SK-N-SH (cell line): ENCODE data around the gene IVNS1ABP. TPM values are rescaled to one million over a fixed set of nuclear protein-coding genes. Genes with fewer than 3 reads are reported as not detected.

Experiments
- CTCF ChIA-PET: fragments of 300-600, 350-600 bp; formaldehyde crosslinking; extraction: SDS; loops from one replicate; lab custom pipeline; 2021; lab: Yijun Ruan, JAX
- POLR2A ChIA-PET: fragments of 350-600 bp; sonication (Branson Sonifier 250); formaldehyde crosslinking; extraction: SDS; loops from one replicate; lab custom pipeline; 2020; ENCODE audit warnings: antibody characterized with exemption, inconsistent platforms; lab: Yijun Ruan, JAX
- DNase-seq: peaks from one replicate; pipeline ENCODE4 v3.0.0; 2012
- H2AFZ ChIP-seq: fragments of 200-600 bp; sonication (generic); 2 replicates; pipeline ENCODE4 v1.8.1; 2016; ENCODE audit warnings: antibody characterized with exemption, mild to moderate bottlenecking, low read depth
- H3F3A ChIP-seq: fragments of 200-600 bp; sonication (generic); replicated peaks from 2 replicates; pipeline ENCODE3; 2016; ENCODE audit warnings: antibody characterized with exemption, mild to moderate bottlenecking; ENCODE audit not compliant: insufficient read depth
- H3K27ac ChIP-seq, 2 experiments: fragments of 200-500 bp in 1 of 2; fragments of 200-600 bp in 1 of 2; sonication (Bioruptor generic) in 1 of 2; sonication (generic), shearing (Covaris generic) in 1 of 2; 2 replicates each; pipeline versions ENCODE4 v1.5.1 to v1.6.1; 2014 to 2016; ENCODE audit warnings: low read depth in 2 of 2, inconsistent platforms in 1 of 2, low read length in 1 of 2, mild to moderate bottlenecking in 1 of 2, mixed read lengths in 1 of 2
- H3K27me3 ChIP-seq: fragments of 200-600 bp; sonication (generic), shearing (Covaris generic); 2 replicates; pipeline ENCODE4 v1.6.1; 2016; ENCODE audit warnings: mixed run types; ENCODE audit not compliant: insufficient read depth
- H3K36me3 ChIP-seq, 2 experiments: fragments of 200-500 bp in 1 of 2; fragments of 200-600 bp in 1 of 2; sonication (Bioruptor generic) in 1 of 2; sonication (generic) in 1 of 2; replicated peaks in 1 of 2; 2 replicates each; pipeline versions ENCODE3 to v1.5.1; 2014 to 2016; ENCODE audit warnings: low read length in 1 of 2, mild to moderate bottlenecking in 1 of 2; ENCODE audit not compliant: insufficient read depth in 2 of 2, control insufficient read depth in 1 of 2
- H3K4me1 ChIP-seq, 2 experiments: fragments of 200-500 bp in 1 of 2; fragments of 200-600 bp in 1 of 2; sonication (Bioruptor generic) in 1 of 2; sonication (generic), shearing (Covaris generic) in 1 of 2; 2 replicates each; pipeline versions ENCODE4 v1.5.1 to v1.6.1; 2014 to 2016; ENCODE audit warnings: low read depth in 1 of 2, low read length in 1 of 2, mixed run types in 1 of 2; ENCODE audit not compliant: insufficient read depth in 2 of 2, control insufficient read depth in 1 of 2
- H3K4me2 ChIP-seq: fragments of 200-600 bp; sonication (generic), shearing (Covaris generic); 2 replicates; pipeline ENCODE4 v1.6.1; 2017; ENCODE audit warnings: mixed run types
- H3K4me3 ChIP-seq, 2 experiments: fragments of 200-500 bp in 1 of 2; fragments of 200-600 bp in 1 of 2; sonication (Bioruptor generic) in 1 of 2; sonication (generic), shearing (Covaris generic) in 1 of 2; 2 replicates each; pipeline versions ENCODE4 v1.5.1 to v1.8.1; 2014 to 2016; ENCODE audit warnings: low read depth in 2 of 2, inconsistent platforms in 1 of 2, low read length in 1 of 2, mild to moderate bottlenecking in 1 of 2, mixed read lengths in 1 of 2, moderate library complexity in 1 of 2
- H3K79me2 ChIP-seq: fragments of 200-600 bp; sonication (generic); 2 replicates; pipeline ENCODE4 v1.8.1; 2017; ENCODE audit warnings: mild to moderate bottlenecking; ENCODE audit not compliant: insufficient read depth
- H3K9ac ChIP-seq: fragments of 200-600 bp; sonication (generic); 2 replicates; pipeline ENCODE4 v1.6.1; 2017; ENCODE audit warnings: mixed run types
- H3K9me2 ChIP-seq: fragments of 200-600 bp; sonication (generic); 2 replicates; pipeline ENCODE4 v1.6.1; 2017; ENCODE audit warnings: mixed run types
- H3K9me3 ChIP-seq: fragments of 200-600 bp; sonication (generic); 2 replicates; pipeline ENCODE4 v1.6.1; 2017; ENCODE audit warnings: mixed run types, mild to moderate bottlenecking, moderate library complexity
- H4K20me1 ChIP-seq: fragments of 200-600 bp; sonication (generic); 2 replicates; pipeline ENCODE4 v1.6.1; 2017; ENCODE audit warnings: mild to moderate bottlenecking, mixed run types; ENCODE audit not compliant: insufficient read depth
- CHD2 ChIP-seq: fragments of 150-350 bp; IDR thresholded peaks from 2 replicates; pipeline ENCODE4 v1.6.1; 2018; ENCODE audit warnings: low read length; ENCODE audit not compliant: partially characterized antibody
- EP300 ChIP-seq, 2 experiments: IDR thresholded peaks; 2 replicates each; pipeline versions ENCODE4 v1.4.0 to v1.6.1; 2012; ENCODE audit warnings: borderline replicate concordance in 1 of 2, low read depth in 1 of 2, low read length in 1 of 2
- GATA2 ChIP-seq: sonication (generic); formaldehyde crosslinking; IDR thresholded peaks from 2 replicates; pipeline ENCODE4 v1.5.0; 2020; ENCODE audit warnings: mild to moderate bottlenecking, missing genetic modification reagents
- JUND ChIP-seq: IDR thresholded peaks from 2 replicates; pipeline ENCODE4 v1.4.0; 2012
- MEF2A ChIP-seq: IDR thresholded peaks from 2 replicates; pipeline ENCODE4 v1.4.0; 2012; ENCODE audit warnings: low read depth, borderline replicate concordance
- NRF1 ChIP-seq: IDR thresholded peaks from 2 replicates; pipeline ENCODE4 v1.6.1; 2012; ENCODE audit warnings: low read depth, mild to moderate bottlenecking, low read length
- RCOR1 ChIP-seq: fragments of 150-350 bp; IDR thresholded peaks from 2 replicates; pipeline ENCODE4 v1.6.1; 2017; ENCODE audit warnings: antibody characterized with exemption, low read length
- RXRA ChIP-seq: IDR thresholded peaks from 2 replicates; pipeline ENCODE4 v1.4.0; 2012; ENCODE audit warnings: low read depth, mild to moderate bottlenecking, borderline replicate concordance
- SIN3A ChIP-seq: IDR thresholded peaks from 2 replicates; pipeline ENCODE4 v1.6.1; 2012; ENCODE audit warnings: low read depth, mild to moderate bottlenecking, low read length, moderate library complexity, borderline replicate concordance
- TEAD4 ChIP-seq: IDR thresholded peaks from 2 replicates; pipeline ENCODE4 v1.4.0; 2012; ENCODE audit warnings: mild to moderate bottlenecking, borderline replicate concordance; ENCODE audit not compliant: insufficient read depth
- polyA plus RNA-seq, 3 experiments: library from polyadenylated mRNA; depleted of rRNA; stranded (reverse); fragments of >200 nt; gene quantifications; 2 replicates each; pipeline ENCODE4 v1.2.3, GENCODE V29; 2012
- TF ChIP-seq, protein P1 (sequence below): fragments of 150-350 bp; IDR thresholded peaks from 2 replicates; pipeline ENCODE4 v1.6.1; 2017; ENCODE audit warnings: antibody characterized with exemption, low read length, low read depth, borderline replicate concordance
- TF ChIP-seq, protein P2 (sequence below): fragments of 200-600 bp; sonication (generic); IDR thresholded peaks from 2 replicates; pipeline ENCODE4 v1.6.1; 2017; ENCODE audit warnings: antibody characterized with exemption, mild to moderate bottlenecking, moderate library complexity
- TF ChIP-seq, protein P3 (sequence below): IDR thresholded peaks from 2 replicates; pipeline ENCODE4 v1.4.0; 2012; ENCODE audit warnings: low read depth, borderline replicate concordance
- TF ChIP-seq, protein P4 (sequence below): fragments of 150-350 bp; IDR thresholded peaks from 2 replicates; pipeline ENCODE4 v1.6.1; 2016; ENCODE audit warnings: mild to moderate bottlenecking, low read depth, low read length
- TF ChIP-seq, protein P5 (sequence below): IDR thresholded peaks from 2 replicates; pipeline ENCODE4; 2012

IVNS1ABP gene
- polyA plus RNA-seq, 1 of the 3 experiments (the other 2 are of a cell fraction), result 24.5 TPM

DNA sequence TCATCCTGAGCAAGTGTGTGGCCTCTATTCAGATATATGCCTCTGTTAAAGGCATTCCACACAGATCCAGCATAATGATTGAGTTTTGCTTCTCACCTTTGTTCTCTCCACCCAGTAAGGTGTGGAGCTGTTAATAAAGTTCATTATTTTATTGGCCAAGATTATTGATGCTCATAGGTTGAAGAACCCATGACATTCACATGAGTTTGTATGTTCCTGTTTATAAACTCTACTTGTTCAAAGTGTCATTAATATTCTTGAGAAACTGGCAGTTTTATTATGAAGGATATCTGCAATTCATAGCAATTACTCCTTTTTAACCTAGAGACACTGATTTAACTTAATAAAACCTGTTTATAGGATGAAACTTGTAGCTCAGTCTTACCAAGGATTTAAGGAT is 22.0 kb downstream of the IVNS1ABP start:
- H3K9me2 ChIP-seq, result no peaks in the 10 kb centered on the region
- H3K4me1 ChIP-seq, result no peaks in the 10 kb centered on the region
- H3K9me3 ChIP-seq, result no peaks in the 10 kb centered on the region
- TF ChIP-seq, protein P1, sequence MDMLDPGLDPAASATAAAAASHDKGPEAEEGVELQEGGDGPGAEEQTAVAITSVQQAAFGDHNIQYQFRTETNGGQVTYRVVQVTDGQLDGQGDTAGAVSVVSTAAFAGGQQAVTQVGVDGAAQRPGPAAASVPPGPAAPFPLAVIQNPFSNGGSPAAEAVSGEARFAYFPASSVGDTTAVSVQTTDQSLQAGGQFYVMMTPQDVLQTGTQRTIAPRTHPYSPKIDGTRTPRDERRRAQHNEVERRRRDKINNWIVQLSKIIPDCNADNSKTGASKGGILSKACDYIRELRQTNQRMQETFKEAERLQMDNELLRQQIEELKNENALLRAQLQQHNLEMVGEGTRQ, result no peak
- TF ChIP-seq, protein P2, sequence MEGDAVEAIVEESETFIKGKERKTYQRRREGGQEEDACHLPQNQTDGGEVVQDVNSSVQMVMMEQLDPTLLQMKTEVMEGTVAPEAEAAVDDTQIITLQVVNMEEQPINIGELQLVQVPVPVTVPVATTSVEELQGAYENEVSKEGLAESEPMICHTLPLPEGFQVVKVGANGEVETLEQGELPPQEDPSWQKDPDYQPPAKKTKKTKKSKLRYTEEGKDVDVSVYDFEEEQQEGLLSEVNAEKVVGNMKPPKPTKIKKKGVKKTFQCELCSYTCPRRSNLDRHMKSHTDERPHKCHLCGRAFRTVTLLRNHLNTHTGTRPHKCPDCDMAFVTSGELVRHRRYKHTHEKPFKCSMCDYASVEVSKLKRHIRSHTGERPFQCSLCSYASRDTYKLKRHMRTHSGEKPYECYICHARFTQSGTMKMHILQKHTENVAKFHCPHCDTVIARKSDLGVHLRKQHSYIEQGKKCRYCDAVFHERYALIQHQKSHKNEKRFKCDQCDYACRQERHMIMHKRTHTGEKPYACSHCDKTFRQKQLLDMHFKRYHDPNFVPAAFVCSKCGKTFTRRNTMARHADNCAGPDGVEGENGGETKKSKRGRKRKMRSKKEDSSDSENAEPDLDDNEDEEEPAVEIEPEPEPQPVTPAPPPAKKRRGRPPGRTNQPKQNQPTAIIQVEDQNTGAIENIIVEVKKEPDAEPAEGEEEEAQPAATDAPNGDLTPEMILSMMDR, result no peak
- no peak for TF ChIP-seq RCOR1
- TF ChIP-seq CHD2, result no peak
- TF ChIP-seq GATA2, result no peak
- TF ChIP-seq, protein P3, sequence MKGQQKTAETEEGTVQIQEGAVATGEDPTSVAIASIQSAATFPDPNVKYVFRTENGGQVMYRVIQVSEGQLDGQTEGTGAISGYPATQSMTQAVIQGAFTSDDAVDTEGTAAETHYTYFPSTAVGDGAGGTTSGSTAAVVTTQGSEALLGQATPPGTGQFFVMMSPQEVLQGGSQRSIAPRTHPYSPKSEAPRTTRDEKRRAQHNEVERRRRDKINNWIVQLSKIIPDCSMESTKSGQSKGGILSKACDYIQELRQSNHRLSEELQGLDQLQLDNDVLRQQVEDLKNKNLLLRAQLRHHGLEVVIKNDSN, result no peak
- TF ChIP-seq RXRA, result no peak
- no peak for TF ChIP-seq MEF2A
- TF ChIP-seq NRF1, result no peak
- TF ChIP-seq JUND, result no peak
- TF ChIP-seq EP300 (IDR thresholded peaks at IDR 0.05; ENCODE audit: borderline replicate concordance in 1 of 2, low read depth in 1 of 2, low read length in 1 of 2), result no peak
- TF ChIP-seq TEAD4, result no peak
- TF ChIP-seq, protein P4, sequence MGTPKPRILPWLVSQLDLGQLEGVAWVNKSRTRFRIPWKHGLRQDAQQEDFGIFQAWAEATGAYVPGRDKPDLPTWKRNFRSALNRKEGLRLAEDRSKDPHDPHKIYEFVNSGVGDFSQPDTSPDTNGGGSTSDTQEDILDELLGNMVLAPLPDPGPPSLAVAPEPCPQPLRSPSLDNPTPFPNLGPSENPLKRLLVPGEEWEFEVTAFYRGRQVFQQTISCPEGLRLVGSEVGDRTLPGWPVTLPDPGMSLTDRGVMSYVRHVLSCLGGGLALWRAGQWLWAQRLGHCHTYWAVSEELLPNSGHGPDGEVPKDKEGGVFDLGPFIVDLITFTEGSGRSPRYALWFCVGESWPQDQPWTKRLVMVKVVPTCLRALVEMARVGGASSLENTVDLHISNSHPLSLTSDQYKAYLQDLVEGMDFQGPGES, result no peak
- TF ChIP-seq SIN3A, result no peak
- TF ChIP-seq, protein P5, sequence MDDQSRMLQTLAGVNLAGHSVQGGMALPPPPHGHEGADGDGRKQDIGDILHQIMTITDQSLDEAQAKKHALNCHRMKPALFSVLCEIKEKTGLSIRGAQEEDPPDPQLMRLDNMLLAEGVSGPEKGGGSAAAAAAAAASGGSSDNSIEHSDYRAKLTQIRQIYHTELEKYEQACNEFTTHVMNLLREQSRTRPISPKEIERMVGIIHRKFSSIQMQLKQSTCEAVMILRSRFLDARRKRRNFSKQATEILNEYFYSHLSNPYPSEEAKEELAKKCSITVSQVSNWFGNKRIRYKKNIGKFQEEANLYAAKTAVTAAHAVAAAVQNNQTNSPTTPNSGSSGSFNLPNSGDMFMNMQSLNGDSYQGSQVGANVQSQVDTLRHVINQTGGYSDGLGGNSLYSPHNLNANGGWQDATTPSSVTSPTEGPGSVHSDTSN, result no peak
- H4K20me1 ChIP-seq, result no peaks in the 10 kb centered on the region
- DNase-seq, result no peak
- CTCF ChIA-PET, result interaction anchor here (1.0 kb wide), 1 partner anchor 55 kb away, joined by 3 read pairs; no protein-coding TSS in a partner anchor
- H3K9ac ChIP-seq, result no peak overlapping the region
- H3K36me3 ChIP-seq, result peaks cover 63 to 68% of the 10 kb centered on the region in 2 experiments
- no peak overlapping the region for H3K4me2 ChIP-seq
- H3K79me2 ChIP-seq, result no peaks in the 10 kb centered on the region
- no peak overlapping the region for H2AFZ ChIP-seq
- POLR2A ChIA-PET, result no interaction called here
- no peaks in the 10 kb centered on the region for H3K27me3 ChIP-seq
- no peak overlapping the region for H3K4me3 ChIP-seq
- H3F3A ChIP-seq, result peaks cover 23% of the 10 kb centered on the region
- no peak overlapping the region for H3K27ac ChIP-seq
